Ishikawa (cell line): ENCODE data around the gene OPCML.

Experiments used
- CEBPB ChIP-seq: IDR thresholded peaks from 2 replicates; pipeline ENCODE4 v1.6.1; 2012
- CREB1 ChIP-seq: IDR thresholded peaks from 2 replicates; pipeline ENCODE4 v1.6.1; 2012; ENCODE audit warnings: low read depth
- EGR1 ChIP-seq: IDR thresholded peaks from 2 replicates; pipeline ENCODE4 v1.6.1; 2012
- EP300 ChIP-seq: IDR thresholded peaks from 2 replicates; pipeline ENCODE4 v1.6.1; 2012; ENCODE audit warnings: borderline replicate concordance
- NFIC ChIP-seq: IDR thresholded peaks from 2 replicates; pipeline ENCODE4 v1.6.1; 2012
- RAD21 ChIP-seq: IDR thresholded peaks from 2 replicates; pipeline ENCODE4 v1.6.1; 2012; ENCODE audit warnings: low read depth
- REST ChIP-seq: IDR thresholded peaks from 2 replicates; pipeline ENCODE4 v1.6.1; 2012; ENCODE audit warnings: low read depth, mild to moderate bottlenecking
- TAF1 ChIP-seq: IDR thresholded peaks from 2 replicates; pipeline ENCODE4 v1.6.1; 2012; ENCODE audit warnings: low read depth, mild to moderate bottlenecking
- TCF12 ChIP-seq: IDR thresholded peaks from 2 replicates; pipeline ENCODE4 v1.6.1; 2012; ENCODE audit warnings: low read depth
- YY1 ChIP-seq: IDR thresholded peaks from 2 replicates; pipeline ENCODE4 v1.6.1; 2012; ENCODE audit warnings: low read depth
- ZBTB7A ChIP-seq: IDR thresholded peaks from 2 replicates; pipeline ENCODE4 v1.6.1; 2012; ENCODE audit warnings: low read depth
- TF ChIP-seq, protein P1 (sequence below): IDR thresholded peaks from 2 replicates; pipeline ENCODE4 v1.6.1; 2012

- TF ChIP-seq NFIC: no peak
- TF ChIP-seq EGR1: no peak
- no peak for TF ChIP-seq TCF12
- TF ChIP-seq EP300: no peak
- no peak for TF ChIP-seq REST
- no peak for TF ChIP-seq RAD21
- TF ChIP-seq YY1: no peak
- TF ChIP-seq, protein P1, sequence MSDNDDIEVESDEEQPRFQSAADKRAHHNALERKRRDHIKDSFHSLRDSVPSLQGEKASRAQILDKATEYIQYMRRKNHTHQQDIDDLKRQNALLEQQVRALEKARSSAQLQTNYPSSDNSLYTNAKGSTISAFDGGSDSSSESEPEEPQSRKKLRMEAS: no peak
- TF ChIP-seq CEBPB: no peak
- TF ChIP-seq ZBTB7A: no peak
- no peak for TF ChIP-seq TAF1
- no peak for TF ChIP-seq CREB1
These were observed 355.6 kb downstream of the OPCML start for GRCh38 chr11:133176748-133177147.
